Neural cell (in vitro differentiated cells): Measurements from ENCODE around the gene TXNDC2.
"Not testable (repeated sequence)": the region's sequence is repeated elsewhere in the genome, so short reads cannot be mapped to it uniquely, and the experiment has no call there.

Experiments used
- EZH2 ChIP-seq: fragments of 200-600, 300-800 bp; shearing (Covaris generic), sonication (generic); IDR thresholded peaks from 2 replicates; pipeline ENCODE4 v1.6.1; 2014; ENCODE audit warnings: antibody characterized with exemption, low read length, borderline replicate concordance, mild to moderate bottlenecking; ENCODE audit not compliant: insufficient read depth, poor library complexity, severe bottlenecking
- POLR2AphosphoS5 ChIP-seq: IDR thresholded peaks from 2 replicates; pipeline ENCODE4 v1.6.1; 2012
- RAD21 ChIP-seq: fragments of 450-650 bp; conservative IDR thresholded peaks from 2 replicates; pipeline ENCODE4 v1.6.1; 2014; ENCODE audit warnings: antibody characterized with exemption, mild to moderate bottlenecking, moderate library complexity
- TAF1 ChIP-seq: IDR thresholded peaks from 2 replicates; pipeline ENCODE4 v1.6.1; 2012; ENCODE audit warnings: low read depth
- TF ChIP-seq, protein P1 (sequence below): fragments of 450-650 bp; IDR thresholded peaks from 2 replicates; pipeline ENCODE4 v1.5.1; 2014; ENCODE audit warnings: antibody characterized with exemption, mild to moderate bottlenecking, moderate library complexity; ENCODE audit not compliant: poor library complexity, severe bottlenecking
- TF ChIP-seq, protein P2 (sequence below): IDR thresholded peaks from 2 replicates; pipeline ENCODE4 v1.6.1; 2012; ENCODE audit warnings: borderline replicate concordance

GRCh38 chr18:9912285-9912684 lies 26.5 kb downstream of the TXNDC2 start:
- TF ChIP-seq, protein P1, sequence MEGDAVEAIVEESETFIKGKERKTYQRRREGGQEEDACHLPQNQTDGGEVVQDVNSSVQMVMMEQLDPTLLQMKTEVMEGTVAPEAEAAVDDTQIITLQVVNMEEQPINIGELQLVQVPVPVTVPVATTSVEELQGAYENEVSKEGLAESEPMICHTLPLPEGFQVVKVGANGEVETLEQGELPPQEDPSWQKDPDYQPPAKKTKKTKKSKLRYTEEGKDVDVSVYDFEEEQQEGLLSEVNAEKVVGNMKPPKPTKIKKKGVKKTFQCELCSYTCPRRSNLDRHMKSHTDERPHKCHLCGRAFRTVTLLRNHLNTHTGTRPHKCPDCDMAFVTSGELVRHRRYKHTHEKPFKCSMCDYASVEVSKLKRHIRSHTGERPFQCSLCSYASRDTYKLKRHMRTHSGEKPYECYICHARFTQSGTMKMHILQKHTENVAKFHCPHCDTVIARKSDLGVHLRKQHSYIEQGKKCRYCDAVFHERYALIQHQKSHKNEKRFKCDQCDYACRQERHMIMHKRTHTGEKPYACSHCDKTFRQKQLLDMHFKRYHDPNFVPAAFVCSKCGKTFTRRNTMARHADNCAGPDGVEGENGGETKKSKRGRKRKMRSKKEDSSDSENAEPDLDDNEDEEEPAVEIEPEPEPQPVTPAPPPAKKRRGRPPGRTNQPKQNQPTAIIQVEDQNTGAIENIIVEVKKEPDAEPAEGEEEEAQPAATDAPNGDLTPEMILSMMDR, result not testable (repeated sequence)
- not testable (repeated sequence) for TF ChIP-seq EZH2, POLR2AphosphoS5, RAD21, TAF1
- TF ChIP-seq, protein P2, sequence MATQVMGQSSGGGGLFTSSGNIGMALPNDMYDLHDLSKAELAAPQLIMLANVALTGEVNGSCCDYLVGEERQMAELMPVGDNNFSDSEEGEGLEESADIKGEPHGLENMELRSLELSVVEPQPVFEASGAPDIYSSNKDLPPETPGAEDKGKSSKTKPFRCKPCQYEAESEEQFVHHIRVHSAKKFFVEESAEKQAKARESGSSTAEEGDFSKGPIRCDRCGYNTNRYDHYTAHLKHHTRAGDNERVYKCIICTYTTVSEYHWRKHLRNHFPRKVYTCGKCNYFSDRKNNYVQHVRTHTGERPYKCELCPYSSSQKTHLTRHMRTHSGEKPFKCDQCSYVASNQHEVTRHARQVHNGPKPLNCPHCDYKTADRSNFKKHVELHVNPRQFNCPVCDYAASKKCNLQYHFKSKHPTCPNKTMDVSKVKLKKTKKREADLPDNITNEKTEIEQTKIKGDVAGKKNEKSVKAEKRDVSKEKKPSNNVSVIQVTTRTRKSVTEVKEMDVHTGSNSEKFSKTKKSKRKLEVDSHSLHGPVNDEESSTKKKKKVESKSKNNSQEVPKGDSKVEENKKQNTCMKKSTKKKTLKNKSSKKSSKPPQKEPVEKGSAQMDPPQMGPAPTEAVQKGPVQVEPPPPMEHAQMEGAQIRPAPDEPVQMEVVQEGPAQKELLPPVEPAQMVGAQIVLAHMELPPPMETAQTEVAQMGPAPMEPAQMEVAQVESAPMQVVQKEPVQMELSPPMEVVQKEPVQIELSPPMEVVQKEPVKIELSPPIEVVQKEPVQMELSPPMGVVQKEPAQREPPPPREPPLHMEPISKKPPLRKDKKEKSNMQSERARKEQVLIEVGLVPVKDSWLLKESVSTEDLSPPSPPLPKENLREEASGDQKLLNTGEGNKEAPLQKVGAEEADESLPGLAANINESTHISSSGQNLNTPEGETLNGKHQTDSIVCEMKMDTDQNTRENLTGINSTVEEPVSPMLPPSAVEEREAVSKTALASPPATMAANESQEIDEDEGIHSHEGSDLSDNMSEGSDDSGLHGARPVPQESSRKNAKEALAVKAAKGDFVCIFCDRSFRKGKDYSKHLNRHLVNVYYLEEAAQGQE, result not testable (repeated sequence)
